SIG-M5 (cell line): Measurements from ENCODE around the gene ITGB8.
"Not testable (repeated sequence)": the region's sequence is repeated elsewhere in the genome, so short reads cannot be mapped to it uniquely, and the experiment has no call there.

ENCODE experiments used
- DNase-seq: peaks from one replicate; lab custom pipeline; 2025; lab: John Stamatoyannopoulos, UW

Gene ITGB8

GRCh38 chr7:20383351-20383750 is 52.7 kb downstream of the ITGB8 start:
- DNase-seq = no peak

GRCh38 chr7:20385126-20385525 is 54.4 kb downstream of the ITGB8 start:
- no peak for DNase-seq

GRCh38 chr7:20388084-20388483 is 57.4 kb downstream of the ITGB8 start:
- DNase-seq = no peak

GRCh38 chr7:20389192-20389591 is 58.5 kb downstream of the ITGB8 start:
- DNase-seq = not testable (repeated sequence)

- no peak for DNase-seq
Measured at GRCh38 chr7:20393021-20393610, 62.4 kb downstream of the ITGB8 start.

- DNase-seq = no peak
Measured at GRCh38 chr7:20393616-20394015, 62.9 kb downstream of the ITGB8 start.

GRCh38 chr7:20394284-20394683 is 63.6 kb downstream of the ITGB8 start:
- DNase-seq = no peak

- no peak for DNase-seq
Measured at GRCh38 chr7:20395104-20395503, 64.4 kb downstream of the ITGB8 start.

- no peak for DNase-seq
Measured at GRCh38 chr7:20395511-20395910, 64.8 kb downstream of the ITGB8 start.

GRCh38 chr7:20399521-20399920 is 68.8 kb downstream of the ITGB8 start:
- DNase-seq = no peak

GRCh38 chr7:20401861-20402746 is 71.4 kb downstream of the ITGB8 start:
- DNase-seq = no peak

- no peak for DNase-seq
Measured at GRCh38 chr7:20402747-20403230, 72.1 kb downstream of the ITGB8 start.

- no peak for DNase-seq
Measured at GRCh38 chr7:20403331-20403730, 72.6 kb downstream of the ITGB8 start.

GRCh38 chr7:20404320-20404719 is 73.6 kb downstream of the ITGB8 start:
- no peak for DNase-seq

GRCh38 chr7:20407585-20408466 is 77.1 kb downstream of the ITGB8 start:
- no peak for DNase-seq

GRCh38 chr7:20408467-20408826 is 77.7 kb downstream of the ITGB8 start:
- DNase-seq = no peak

- DNase-seq = no peak
Measured at GRCh38 chr7:20409961-20410360, 79.3 kb downstream of the ITGB8 start.

- DNase-seq = no peak
Measured at GRCh38 chr7:20411372-20411771, 80.7 kb downstream of the ITGB8 start.

- DNase-seq = no peak
Measured at GRCh38 chr7:20412032-20412431, 81.3 kb downstream of the ITGB8 start.

- DNase-seq = no peak
Measured at GRCh38 chr7:20417260-20417659, 86.6 kb downstream of the ITGB8 start.

- DNase-seq = no peak
Measured at GRCh38 chr7:20417675-20418382, 87.1 kb downstream of the ITGB8 start.

- no peak for DNase-seq
Measured at GRCh38 chr7:20424500-20424899, 93.8 kb downstream of the ITGB8 start.
